NCI-H345 (cell line): Measurements from ENCODE around the gene VGLL4.
"Not testable (repeated sequence)": the region's sequence is repeated elsewhere in the genome, so short reads cannot be mapped to it uniquely, and the experiment has no call there.

Experiments
- DNase-seq: peaks from one replicate; lab custom pipeline; 2025; lab: John Stamatoyannopoulos, UW

Gene VGLL4

GRCh38 chr3:11583638-11584046 is 60.1 kb downstream of the VGLL4 start:
- no peak for DNase-seq

- DNase-seq = no peak
These were observed 60.5 kb downstream of the VGLL4 start for GRCh38 chr3:11583235-11583634.

- peak; percentile 37 for DNase-seq
These were observed 61.3 kb downstream of the VGLL4 start for GRCh38 chr3:11582191-11582968.

- no peak for DNase-seq
These were observed 62.2 kb downstream of the VGLL4 start for GRCh38 chr3:11581237-11582190.

GRCh38 chr3:11580645-11581044 is 63.1 kb downstream of the VGLL4 start:
- no peak for DNase-seq

- DNase-seq = no peak
These were observed 65.5 kb downstream of the VGLL4 start for GRCh38 chr3:11578169-11578568.

- no peak for DNase-seq
These were observed 67.3 kb downstream of the VGLL4 start for GRCh38 chr3:11576453-11576852.

GRCh38 chr3:11575677-11576076 is 68.0 kb downstream of the VGLL4 start:
- no peak for DNase-seq

- DNase-seq = no peak
These were observed 68.6 kb downstream of the VGLL4 start for GRCh38 chr3:11574981-11575669.

- DNase-seq = not testable (repeated sequence)
These were observed 71.1 kb downstream of the VGLL4 start for GRCh38 chr3:11572660-11573059.

- DNase-seq = no peak
These were observed 72.8 kb downstream of the VGLL4 start for GRCh38 chr3:11570789-11571495.

- DNase-seq = no peak
These were observed 73.5 kb downstream of the VGLL4 start for GRCh38 chr3:11570251-11570650.

- DNase-seq = no peak
These were observed 74.5 kb downstream of the VGLL4 start for GRCh38 chr3:11569156-11569741.

GRCh38 chr3:11568503-11569155 is 75.1 kb downstream of the VGLL4 start:
- DNase-seq = no peak

- DNase-seq = no peak
These were observed 75.9 kb downstream of the VGLL4 start for GRCh38 chr3:11567516-11568467.

- DNase-seq = no peak
These were observed 76.8 kb downstream of the VGLL4 start for GRCh38 chr3:11566916-11567315.

GRCh38 chr3:11566478-11566877 is 77.2 kb downstream of the VGLL4 start:
- no peak for DNase-seq

GRCh38 chr3:11565932-11566331 is 77.8 kb downstream of the VGLL4 start:
- no peak for DNase-seq

- no peak for DNase-seq
These were observed 78.2 kb downstream of the VGLL4 start for GRCh38 chr3:11565492-11565891.

GRCh38 chr3:11565072-11565471 is 78.6 kb downstream of the VGLL4 start:
- no peak for DNase-seq
